GM23248 (cell line): Measurements from ENCODE around the gene SLC7A9.

Experiments
- EZH2 ChIP-seq: fragments of 200-600 bp; sonication (generic); IDR thresholded peaks from 2 replicates; pipeline ENCODE4 v1.6.1; 2018; ENCODE audit warnings: antibody characterized with exemption, mild to moderate bottlenecking; ENCODE audit not compliant: insufficient read depth, poor library complexity, severe bottlenecking
- EZH2phosphoT487 ChIP-seq: fragments of 200-600 bp; sonication (generic); IDR thresholded peaks from 2 replicates; pipeline ENCODE4 v1.6.1; 2018; ENCODE audit warnings: antibody characterized with exemption, moderate library complexity, mild to moderate bottlenecking, low read depth; ENCODE audit not compliant: insufficient read depth

GRCh38 chr19:32818536-32818935 lies 51.0 kb downstream of the SLC7A9 start:
- no peak for TF ChIP-seq EZH2
- TF ChIP-seq EZH2phosphoT487: no peak
